Astrocyte (in vitro differentiated cells and primary cell): ENCODE data around the gene ABCF3.
A peak's percentile ranks its signal among the peaks of the same experiment; 100 is the strongest.

Experiments used
- EZH2 ChIP-seq: IDR thresholded peaks from 2 replicates; pipeline ENCODE4 v1.6.1; 2012; ENCODE audit warnings: mild to moderate bottlenecking, low read length, inconsistent platforms; ENCODE audit not compliant: insufficient read depth
- TF ChIP-seq, protein P1 (sequence below): IDR thresholded peaks from 2 replicates; pipeline ENCODE4 v1.5.1; 2011; ENCODE audit warnings: low read depth, mild to moderate bottlenecking, inconsistent platforms, low read length, moderate library complexity; ENCODE audit not compliant: insufficient read depth

GRCh38 chr3:184230081-184230602, 44.1 kb downstream of the ABCF3 start:
- TF ChIP-seq, protein P1, sequence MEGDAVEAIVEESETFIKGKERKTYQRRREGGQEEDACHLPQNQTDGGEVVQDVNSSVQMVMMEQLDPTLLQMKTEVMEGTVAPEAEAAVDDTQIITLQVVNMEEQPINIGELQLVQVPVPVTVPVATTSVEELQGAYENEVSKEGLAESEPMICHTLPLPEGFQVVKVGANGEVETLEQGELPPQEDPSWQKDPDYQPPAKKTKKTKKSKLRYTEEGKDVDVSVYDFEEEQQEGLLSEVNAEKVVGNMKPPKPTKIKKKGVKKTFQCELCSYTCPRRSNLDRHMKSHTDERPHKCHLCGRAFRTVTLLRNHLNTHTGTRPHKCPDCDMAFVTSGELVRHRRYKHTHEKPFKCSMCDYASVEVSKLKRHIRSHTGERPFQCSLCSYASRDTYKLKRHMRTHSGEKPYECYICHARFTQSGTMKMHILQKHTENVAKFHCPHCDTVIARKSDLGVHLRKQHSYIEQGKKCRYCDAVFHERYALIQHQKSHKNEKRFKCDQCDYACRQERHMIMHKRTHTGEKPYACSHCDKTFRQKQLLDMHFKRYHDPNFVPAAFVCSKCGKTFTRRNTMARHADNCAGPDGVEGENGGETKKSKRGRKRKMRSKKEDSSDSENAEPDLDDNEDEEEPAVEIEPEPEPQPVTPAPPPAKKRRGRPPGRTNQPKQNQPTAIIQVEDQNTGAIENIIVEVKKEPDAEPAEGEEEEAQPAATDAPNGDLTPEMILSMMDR: no peak
- TF ChIP-seq EZH2: peak; percentile 84
